Retinal pigment epithelial cell (primary cell): ENCODE results near the gene RBBP8.

ENCODE experiments used
- DNase-seq: peaks from one replicate; pipeline ENCODE4 v3.0.0-alpha.2; 2010; ENCODE audit warnings: low read depth
- H3K4me3 ChIP-seq: 2 replicates; pipeline ENCODE4 v1.5.1; 2011; ENCODE audit warnings: mild to moderate bottlenecking, low read length, control low read depth, moderate library complexity
- CTCF ChIP-seq: conservative IDR thresholded peaks from 2 replicates; pipeline ENCODE4 v1.5.1; 2011; ENCODE audit warnings: low read depth, low read length, control low read depth, inconsistent platforms

Gene RBBP8

GRCh38 chr18:22987547-22988189, 54.5 kb downstream of the RBBP8 start:
- no peak overlapping the region for H3K4me3 ChIP-seq
- no peak for TF ChIP-seq CTCF
- DNase-seq: no peak

GRCh38 chr18:22988208-22988607, 55.1 kb downstream of the RBBP8 start:
- no peak overlapping the region for H3K4me3 ChIP-seq
- no peak for DNase-seq
- no peak for TF ChIP-seq CTCF

- DNase-seq: no peak
- H3K4me3 ChIP-seq: no peak overlapping the region
- no peak for TF ChIP-seq CTCF
Measured at GRCh38 chr18:22998344-22998743, 65.2 kb downstream of the RBBP8 start.

GRCh38 chr18:22999212-22999611, 66.1 kb downstream of the RBBP8 start:
- DNase-seq: no peak
- H3K4me3 ChIP-seq: no peak overlapping the region
- peak; percentile 8 for TF ChIP-seq CTCF

GRCh38 chr18:22999647-23000046, 66.5 kb downstream of the RBBP8 start:
- DNase-seq: no peak
- no peak overlapping the region for H3K4me3 ChIP-seq
- TF ChIP-seq CTCF: no peak

- DNase-seq: no peak
- no peak for TF ChIP-seq CTCF
- H3K4me3 ChIP-seq: no peak overlapping the region
Measured at GRCh38 chr18:23003289-23003688, 70.2 kb downstream of the RBBP8 start.

- H3K4me3 ChIP-seq: no peak overlapping the region
- TF ChIP-seq CTCF: no peak
- DNase-seq: no peak
Measured at GRCh38 chr18:23012249-23012648, 79.1 kb downstream of the RBBP8 start.
